ENCODE results near the gene TRMT13.
"Not testable (repeated sequence)": the region's sequence is repeated elsewhere in the genome, so short reads cannot be mapped to it uniquely, and the experiment has no call there.

DNA sequence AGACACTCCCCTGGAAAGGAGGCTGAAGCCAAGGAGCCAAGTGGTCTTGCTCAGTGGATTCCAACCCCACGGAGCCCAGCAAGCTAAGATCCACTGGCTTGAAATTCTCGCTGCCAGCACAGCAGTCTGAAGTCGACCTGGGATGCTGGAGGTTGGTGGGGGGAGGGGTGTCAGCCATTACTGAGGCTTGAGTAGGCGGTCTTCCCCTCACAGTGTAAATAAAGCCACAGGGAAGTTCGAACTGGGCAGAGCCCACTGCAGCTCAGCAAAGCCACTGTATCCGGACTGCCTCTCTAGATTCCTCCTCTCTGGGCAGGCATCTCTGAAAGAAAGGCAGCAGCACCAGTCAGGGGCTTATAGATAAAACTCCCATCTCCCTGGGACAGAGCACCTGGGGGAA is 67.1 kb downstream of the TRMT13 start:
- not testable (repeated sequence) for TF ChIP-seq POLR2A (IDR thresholded peaks at IDR 0.05)
- TF ChIP-seq, protein P1, sequence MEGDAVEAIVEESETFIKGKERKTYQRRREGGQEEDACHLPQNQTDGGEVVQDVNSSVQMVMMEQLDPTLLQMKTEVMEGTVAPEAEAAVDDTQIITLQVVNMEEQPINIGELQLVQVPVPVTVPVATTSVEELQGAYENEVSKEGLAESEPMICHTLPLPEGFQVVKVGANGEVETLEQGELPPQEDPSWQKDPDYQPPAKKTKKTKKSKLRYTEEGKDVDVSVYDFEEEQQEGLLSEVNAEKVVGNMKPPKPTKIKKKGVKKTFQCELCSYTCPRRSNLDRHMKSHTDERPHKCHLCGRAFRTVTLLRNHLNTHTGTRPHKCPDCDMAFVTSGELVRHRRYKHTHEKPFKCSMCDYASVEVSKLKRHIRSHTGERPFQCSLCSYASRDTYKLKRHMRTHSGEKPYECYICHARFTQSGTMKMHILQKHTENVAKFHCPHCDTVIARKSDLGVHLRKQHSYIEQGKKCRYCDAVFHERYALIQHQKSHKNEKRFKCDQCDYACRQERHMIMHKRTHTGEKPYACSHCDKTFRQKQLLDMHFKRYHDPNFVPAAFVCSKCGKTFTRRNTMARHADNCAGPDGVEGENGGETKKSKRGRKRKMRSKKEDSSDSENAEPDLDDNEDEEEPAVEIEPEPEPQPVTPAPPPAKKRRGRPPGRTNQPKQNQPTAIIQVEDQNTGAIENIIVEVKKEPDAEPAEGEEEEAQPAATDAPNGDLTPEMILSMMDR (IDR thresholded peaks at IDR 0.05 in 4 of 5, conservative IDR thresholded peaks at IDR 0.05 in 1 of 5), result not testable (repeated sequence)

Data from gastrocnemius medialis (tissue), 4 donors.